Measurements from ENCODE around the gene CNOT9.

CNOT9 gene

DNA sequence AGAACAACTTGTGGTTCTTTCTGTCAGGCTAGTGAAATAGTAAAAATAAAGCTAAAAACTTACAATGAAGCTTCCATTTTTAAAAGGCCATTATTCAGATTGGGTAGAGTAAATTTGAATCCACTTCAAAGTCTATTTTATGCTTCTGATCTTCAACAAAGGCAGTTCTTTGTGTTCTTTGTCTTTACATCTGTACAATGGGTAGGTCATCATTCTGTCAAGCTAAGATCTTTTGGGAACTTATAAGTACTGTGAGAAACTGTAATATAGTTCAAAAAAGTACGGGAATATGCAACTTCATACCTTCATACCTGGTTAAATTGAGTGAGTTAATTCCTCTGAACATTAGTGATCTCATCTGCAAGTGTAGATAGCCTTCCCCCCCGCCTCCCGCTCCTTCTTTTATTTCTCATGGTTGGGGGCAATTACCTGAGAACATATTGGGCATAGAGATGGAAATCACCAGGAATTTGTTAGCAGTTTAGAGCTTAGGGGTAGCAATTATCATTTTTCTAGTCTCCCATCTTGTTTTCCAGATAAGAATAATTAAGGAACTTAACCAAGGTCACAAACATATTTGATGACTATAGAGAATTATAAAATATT is 9.7 kb downstream of the CNOT9 start:
- DNase-seq, result no peak

DNA sequence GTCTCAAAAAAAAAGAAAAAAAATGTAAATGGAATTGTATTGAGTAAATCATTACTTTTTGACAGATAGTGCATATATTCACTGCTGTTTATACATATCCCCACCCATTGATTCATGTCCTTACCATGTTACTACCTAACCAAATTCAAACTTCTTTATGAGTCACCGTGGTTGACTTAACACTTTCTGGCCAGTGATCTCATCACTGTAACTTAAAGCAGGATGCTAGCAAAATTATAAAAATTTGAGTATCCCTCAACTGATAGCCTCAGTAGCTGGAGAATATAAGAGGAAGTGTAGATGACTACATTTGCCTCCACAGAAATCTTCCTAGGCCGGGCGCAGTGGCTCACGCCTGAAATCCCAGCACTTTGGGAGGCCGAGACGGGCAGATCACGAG is 13.4 kb downstream of the CNOT9 start:
- DNase-seq, result no peak

DNA sequence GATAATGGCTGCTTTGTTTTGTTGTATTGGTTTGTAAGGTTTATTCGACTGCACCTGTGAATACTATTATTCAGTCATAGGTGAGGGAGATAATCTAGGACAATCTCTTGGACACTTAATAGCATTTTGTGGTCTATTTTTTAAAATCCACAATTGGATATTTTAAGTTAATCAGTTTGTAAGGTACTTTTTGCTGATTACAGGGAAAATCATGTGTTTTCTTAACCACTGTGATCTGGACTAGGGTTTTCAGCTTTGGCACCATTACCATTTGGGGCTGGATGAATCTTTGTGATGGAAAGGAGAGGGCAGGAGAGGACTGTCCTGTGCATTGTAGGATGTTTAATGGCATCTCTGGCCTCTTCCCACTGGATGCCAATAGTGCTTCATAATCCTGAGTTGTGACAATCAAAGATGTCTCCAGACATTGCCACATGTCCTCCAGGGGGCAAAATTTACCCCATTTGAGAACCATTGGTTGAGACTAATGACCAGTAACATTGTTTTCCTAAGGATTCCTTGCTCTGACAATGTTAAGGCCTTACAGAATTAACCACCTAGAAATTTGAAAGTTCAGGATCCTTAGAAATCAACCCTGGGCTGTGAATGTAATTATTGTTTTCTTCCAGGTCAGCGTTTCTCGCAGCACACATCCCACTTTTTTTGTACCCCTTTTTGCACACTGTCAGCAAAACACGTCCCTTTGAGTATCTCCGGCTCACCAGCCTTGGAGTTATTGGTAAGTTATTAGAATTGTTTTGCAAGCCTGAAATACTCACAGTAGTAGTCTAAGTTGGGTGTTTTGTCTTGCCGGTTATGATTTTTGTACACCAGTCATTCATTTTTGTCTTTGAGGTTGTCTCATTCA is 15.6 kb downstream of the CNOT9 start:
- no peak for DNase-seq

DNA sequence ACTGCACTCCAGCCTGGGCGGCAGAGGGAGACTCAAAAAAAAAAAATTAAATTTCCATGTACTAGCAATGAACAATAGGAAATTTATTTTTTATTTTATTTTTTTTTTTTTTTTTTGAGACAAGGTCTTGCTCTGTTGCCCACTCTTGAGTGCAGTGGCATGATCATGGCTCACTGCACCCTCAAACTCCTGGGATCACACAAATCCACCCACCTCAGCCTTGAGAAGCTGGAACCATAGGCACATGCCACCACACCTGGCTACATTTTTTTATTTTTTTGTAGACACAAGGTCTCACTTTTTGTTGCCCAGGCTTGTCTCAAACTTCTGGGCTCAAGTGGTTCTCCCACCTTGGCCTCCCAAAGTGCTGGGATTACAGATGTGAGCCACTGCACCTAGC is 16.9 kb downstream of the CNOT9 start:
- DNase-seq, result no peak

DNA sequence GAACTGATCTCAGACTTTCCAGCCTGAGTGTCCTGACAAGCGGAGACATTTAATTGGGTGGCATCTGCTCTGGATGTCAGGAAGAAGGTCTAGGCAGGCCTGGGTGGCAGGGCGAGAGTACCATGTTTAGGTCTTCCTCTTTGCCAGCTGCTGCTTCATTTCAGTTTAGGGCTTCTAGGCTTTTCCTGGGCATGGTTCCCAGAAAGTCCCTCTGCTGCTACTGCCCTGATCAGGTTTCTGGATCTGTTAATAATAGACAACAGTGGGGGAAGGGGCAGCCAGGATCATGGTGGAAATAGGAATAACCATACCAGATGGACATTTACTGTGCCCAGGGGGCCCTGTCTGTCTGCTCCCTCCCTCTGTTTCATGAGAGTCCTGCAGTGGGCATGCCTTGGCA is 36.8 kb downstream of the CNOT9 start:
- DNase-seq, result no peak

DNA sequence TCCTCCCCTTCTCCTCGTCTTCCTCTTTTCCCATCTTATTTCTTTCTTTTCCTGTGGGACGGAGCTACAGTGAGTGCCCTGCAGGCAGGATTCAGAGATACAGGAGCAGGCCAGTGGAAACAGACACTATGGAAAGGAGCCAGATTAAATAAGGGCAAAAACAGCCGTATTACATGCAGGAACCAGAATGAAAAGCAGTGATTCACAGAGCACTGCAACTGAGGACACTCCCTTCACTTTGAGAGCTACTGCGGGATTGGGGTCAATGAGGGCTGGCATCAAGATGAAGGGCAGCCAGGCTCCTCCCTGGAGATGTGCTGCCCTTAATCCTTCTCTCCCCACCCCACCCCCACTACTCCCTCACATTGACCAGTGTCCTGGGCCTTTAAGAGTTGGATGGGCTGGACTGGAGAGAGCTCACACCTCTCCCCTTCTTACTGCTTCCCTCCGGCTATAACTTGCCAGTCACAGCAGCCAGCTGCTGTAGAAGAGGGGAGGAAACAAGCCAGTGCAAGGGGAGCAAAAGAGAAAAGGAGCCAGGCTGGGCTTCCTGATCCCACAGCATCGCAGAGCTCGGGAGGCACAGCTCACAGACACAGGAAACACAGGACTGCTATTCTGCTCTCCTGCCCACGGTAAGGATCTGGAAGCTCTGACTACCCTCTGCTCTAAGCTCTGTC is 38.9 kb downstream of the CNOT9 start, which contains the start of gene PLCD4:
Gene PLCD4 (plus strand): TSS at position 464 of the 680 bp plus-strand sequence. CDS start 7,841 bp downstream, outside the sequence.
- no peak for DNase-seq

DNA sequence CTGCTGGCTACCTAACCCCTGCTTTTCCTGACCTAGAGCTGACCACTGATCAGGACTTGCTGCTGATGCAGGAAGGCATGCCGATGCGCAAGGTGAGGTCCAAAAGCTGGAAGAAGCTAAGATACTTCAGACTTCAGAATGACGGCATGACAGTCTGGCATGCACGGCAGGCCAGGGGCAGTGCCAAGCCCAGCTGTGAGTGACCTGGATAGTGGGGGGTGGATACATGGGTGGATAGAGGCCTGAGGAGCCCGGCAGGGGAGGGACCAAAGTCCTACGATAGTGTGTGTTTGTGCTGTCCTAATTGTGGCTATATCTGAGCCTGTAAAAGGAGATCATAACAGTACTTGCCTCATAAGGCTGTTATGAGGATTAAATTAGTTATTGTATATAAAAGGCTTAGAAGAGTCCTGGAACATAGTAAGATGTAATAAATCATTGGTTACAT is 47.3 kb downstream of the CNOT9 start:
- DNase-seq, result no peak

DNA sequence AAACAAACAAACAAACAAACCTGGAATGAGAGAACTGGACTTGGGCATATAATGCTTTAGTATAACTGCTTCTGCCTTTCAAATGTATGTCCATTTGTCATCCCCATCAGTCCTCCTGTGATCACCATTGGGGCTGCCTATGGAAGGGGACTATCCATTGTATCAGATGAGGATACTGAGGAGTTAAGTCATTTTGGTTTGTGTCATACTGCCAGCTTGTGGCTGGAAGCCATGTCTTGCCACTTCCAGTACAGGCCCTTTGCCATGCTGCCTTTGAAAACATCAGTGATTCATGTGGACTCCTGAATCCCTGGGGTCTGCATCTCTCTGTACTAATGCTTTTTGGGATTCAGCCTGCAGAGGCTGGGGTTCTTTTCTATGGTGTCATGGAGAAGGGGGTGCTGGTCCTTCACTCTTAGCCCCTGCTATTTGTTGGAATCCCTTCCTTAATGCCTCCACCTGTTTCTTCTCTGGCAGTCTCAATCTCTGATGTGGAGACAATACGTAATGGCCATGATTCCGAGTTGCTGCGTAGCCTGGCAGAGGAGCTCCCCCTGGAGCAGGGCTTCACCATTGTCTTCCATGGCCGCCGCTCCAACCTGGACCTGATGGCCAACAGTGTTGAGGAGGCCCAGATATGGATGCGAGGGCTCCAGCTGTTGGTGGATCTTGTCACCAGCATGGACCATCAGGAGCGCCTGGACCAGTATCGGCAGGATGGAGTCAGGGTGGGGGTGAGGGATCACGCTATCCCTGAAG is 49.6 kb downstream of the CNOT9 start:
- DNase-seq, result no peak

DNA sequence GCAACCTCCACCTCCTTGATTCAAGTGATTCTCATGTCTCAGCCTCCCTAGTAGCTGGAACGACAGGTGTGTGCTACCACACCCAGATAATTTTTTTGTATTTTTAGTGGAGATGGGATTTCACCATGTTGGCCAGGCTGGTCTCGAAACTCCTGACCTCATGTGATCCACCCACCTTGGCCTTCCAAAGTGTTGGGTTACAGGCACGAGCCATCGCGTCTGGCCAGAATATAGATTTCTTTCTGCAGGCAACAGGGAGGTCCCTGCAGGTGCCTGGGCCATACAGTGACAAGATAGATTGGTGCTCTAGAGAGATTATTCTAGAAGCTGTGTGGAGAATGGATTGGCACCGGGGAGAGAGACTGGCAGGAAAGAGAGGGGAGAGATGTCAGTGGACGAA is 52.4 kb downstream of the CNOT9 start:
- no peak for DNase-seq

DNA sequence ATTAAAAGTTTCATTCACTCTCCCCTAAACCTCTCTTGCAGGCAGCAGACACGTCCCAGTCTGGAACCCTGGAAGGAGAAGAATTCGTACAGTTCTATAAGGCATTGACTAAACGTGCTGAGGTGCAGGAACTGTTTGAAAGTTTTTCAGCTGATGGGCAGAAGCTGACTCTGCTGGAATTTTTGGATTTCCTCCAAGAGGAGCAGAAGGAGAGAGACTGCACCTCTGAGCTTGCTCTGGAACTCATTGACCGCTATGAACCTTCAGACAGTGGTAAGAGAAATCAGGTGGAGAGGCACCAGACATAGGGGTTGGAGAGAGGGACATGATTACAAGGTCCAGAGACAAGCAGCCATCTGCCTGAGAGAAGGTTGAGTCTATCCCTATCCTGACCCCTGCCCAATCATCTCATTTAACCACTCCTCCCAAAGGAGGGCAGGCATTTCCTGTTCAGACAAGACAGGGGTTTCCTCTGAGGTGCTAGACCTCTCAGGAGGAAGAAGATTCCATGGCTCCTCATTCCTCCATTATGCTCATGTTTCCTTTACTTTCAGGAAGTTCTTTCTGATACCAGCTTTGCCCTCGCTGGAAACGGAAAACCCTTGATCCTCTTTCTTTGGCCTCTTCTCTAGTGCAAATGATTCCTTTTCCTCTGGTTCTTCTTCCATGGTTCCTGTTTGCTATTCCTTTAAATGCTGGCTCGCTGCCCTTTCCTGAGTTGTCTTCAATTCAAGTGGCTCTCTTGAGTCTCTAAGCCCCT is 54.1 kb downstream of the CNOT9 start:
- no peak for DNase-seq

DNA sequence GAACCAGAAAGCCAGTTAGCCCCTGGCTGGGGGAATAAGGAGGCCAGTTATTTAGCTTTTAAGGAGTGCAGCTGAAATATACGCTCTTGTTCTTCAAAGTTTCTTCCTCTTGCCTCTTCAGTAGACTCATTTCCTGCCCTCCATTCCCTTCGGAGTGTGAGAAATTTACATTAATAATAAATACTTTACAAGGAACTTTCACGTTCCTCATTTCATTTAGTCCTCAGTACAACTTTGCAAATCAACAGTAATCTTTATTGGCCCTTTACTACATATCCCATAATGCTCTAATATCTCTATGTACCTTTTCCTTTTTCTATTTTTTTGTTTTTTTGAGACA is 54.7 kb downstream of the CNOT9 start:
- no peak for DNase-seq

DNA sequence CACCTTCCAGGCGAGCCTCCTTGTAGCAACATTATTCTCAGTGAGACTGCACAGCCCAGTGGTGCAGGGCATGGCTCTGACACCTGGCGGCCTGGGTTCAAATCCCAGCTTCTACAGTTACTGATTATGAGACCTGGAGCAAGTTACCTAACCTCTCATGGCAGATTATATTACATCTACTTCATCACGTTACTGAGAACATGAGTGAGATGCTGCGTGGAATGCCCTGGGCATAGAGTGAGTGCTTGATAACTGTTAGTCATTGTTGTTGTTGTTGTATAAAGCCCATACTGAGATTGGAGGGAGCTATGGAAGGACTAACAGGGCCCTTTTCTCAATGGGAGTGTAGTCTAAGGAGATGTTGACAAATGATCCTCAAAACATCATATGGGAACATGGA is 57.7 kb downstream of the CNOT9 start:
- no peak for DNase-seq

DNA sequence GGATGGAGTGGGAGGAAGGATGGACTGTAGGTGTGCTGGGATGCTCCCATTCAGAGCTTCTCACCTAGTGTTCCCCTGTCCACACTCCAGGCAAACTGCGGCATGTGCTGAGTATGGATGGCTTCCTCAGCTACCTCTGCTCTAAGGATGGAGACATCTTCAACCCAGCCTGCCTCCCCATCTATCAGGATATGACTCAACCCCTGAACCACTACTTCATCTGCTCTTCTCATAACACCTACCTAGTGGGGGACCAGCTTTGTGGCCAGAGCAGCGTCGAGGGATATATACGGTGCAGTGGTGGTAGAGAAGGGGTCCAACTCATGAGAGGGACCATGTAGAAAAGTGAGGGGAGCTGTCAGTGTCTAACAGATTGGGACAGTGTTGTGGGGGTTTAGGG is 59.3 kb downstream of the CNOT9 start:
- DNase-seq, result no peak

DNA sequence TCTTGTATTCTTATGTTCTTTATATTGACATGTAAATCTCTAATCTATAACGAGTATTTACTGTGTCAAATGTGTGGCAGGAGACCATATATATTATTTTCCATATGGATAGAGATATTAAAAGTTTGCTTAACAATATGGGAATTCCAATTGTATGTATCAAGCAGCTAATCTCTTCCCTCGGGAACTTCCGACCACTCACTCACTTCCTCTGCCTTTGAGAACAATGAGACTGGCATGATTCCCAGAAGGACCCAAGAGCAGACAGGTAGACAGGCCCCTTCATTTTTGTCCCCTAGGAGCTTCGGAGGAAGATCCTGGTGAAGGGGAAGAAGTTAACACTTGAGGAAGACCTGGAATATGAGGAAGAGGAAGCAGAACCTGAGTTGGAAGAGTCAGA is 63.2 kb downstream of the CNOT9 start:
- no peak for DNase-seq

DNA sequence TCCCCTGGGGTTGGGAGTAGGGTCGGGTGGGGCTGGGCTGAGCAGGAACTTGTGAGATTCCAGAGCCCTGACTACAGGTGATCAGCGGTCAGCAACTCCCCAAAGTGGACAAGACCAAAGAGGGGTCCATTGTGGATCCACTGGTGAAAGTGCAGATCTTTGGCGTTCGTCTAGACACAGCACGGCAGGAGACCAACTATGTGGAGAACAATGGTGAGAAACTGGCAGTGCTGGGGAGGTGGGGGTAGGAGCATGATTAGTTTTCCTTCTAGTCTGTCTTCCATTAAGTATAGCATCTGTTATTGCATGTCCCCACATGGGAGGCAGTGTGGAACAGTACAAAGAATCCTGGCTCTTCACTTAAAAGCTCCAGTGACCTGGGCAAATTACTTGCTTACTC is 67.1 kb downstream of the CNOT9 start:
- DNase-seq, result no peak

DNA sequence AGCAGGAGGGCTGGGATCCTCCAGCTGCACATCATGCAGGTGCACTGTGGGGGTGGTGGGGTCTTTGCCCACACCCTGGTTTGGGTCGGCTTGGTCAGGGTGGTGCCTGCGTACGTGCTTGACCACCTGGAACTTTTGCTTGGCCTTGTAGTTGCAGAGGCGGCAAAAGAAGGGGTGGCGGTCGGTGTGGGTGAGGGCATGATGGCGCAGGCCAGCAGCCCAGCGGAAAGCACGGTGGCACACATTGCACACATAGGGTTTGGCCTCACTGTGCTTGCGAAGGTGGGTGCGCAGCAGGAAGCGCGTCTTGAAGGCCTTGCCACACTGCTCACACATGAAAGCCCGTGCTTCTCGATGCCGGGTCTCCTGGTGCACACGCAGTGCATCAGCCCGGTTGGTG is 69.7 kb downstream of the CNOT9 start:
- no peak for DNase-seq

DNA sequence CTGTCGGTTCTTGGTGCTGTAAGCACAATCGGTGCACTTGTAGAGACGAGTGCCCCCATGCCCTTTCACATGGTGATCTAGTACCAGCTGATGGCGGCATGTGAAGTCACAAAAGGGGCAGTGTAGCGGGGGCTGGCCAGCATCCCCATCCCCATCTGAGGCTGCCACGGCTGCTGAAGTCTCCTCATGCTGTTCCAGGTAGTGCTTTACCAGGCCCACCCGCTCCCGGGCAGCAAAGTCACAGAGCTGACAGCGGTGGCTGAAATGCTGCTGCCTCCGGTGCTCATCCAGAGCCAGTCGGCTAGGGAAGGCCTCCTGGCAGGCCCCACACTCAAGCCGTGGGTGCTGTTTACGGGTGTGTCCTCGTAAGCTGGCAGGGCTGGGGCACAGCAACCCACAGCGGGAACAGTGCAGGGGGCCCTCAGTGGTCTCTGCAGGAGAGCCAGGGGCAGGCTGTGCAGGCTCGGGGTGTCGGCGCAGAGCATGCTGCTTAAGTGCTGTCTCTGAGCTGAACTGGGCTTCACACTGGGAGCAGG is 73.5 kb downstream of the CNOT9 start:
- no peak for DNase-seq

DNA sequence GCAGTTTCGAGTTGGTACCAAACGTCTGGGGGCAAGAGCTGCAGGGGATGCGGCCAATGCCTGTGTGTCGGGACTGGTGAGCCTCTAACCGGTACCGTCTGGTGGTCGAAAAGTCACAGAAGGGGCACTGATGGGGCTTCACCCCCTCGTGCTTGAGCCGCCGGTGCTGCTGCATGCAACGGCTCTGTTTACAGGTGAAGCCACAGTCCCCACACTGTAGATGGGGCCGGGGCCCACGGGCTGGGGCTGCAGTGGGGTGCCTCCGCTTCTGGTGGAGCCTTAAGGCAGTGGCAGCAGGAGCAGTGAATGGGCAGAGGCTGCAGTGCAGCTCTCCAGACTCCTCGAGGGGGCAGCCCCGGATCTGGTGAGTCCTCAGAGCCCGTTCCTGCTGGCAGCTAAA is 74.1 kb downstream of the CNOT9 start:
- DNase-seq, result no peak

DNA sequence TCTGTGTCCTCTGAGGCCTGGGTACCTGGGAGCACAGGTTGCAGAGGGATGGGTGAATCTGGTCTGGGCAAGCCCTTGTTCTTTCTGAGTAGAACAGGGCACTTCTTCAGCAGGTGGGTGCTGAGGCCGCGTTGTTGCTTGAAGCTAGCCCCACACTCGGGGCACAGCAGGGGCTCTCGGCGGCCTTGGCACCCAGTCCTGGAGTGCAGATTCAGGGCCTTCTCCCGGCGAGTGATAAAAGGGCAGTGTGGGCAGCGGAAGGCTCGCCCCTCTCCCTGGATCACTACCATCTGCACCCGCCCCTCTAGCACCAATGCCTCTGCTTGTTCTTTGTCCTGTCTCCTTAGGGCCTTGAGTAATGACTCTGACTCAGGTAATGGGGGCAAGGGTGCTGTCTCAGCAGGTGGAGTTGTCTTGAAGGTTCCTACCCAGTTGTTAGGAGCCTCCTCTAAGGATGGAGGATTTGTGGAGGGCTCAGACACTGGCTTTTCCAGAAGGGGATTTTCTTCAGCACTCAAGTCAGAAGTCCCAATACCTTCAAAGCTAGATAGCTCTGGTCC is 75.2 kb downstream of the CNOT9 start:
- no peak for DNase-seq

DNA sequence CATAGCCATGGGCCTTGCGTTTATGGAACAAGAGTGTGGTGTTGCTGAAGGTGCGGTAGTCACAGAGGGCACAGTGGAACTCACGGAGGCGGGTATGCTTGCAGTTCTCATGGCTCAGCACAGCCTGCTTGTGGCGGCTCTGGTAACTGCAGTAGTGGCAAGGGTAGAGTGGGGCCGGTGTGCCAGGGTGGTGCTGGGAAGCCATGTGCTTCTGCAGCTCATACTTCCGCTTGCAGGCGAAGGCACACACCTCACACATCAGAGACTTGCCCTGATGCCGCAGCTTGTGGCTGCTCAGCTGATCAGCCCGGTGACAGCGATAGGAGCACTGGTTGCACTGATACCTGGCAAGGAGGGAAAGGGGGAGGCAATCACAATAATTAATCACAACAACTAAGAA is 76.1 kb downstream of the CNOT9 start:
- DNase-seq, result no peak

DNA sequence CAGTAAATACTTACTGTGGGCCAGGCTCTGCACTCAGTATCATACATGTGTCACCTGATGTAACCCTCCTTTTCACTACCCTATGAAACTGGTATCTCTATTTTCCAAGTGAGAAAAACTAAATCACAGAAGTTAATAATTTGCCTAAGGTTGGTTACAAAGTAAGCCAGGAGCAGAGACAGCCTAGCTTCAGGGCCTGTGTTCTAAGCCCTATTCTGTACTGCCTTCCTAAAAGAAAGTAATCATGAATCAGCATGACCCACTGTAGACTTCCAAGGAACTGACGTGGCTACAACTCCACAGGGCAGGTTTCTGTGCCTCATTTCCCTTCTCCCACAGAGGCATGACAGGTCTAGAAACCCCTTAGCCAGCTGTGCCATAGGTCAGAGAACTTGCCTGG is 76.5 kb downstream of the CNOT9 start:
- no peak for DNase-seq
